T-helper 1 cell treated with Interleukin-12 subunit alpha and Interleukin-12 subunit beta and Interleukin-4 antibody, amounts not matched to agents 30 μg/mL and 1 μg/mL, for 36 hours (primary cell): ENCODE data around the gene TGDS.

Experiments
- H3K27ac Mint-ChIP-seq: one replicate; pipeline ENCODE4 v1.8.0; 2021; ENCODE audit warnings: mild to moderate bottlenecking, mixed read lengths
- H3K27me3 Mint-ChIP-seq: one replicate; pipeline ENCODE4 v1.8.0; 2021; ENCODE audit warnings: low read depth, mixed read lengths
- H3K36me3 Mint-ChIP-seq: one replicate; pipeline ENCODE4 v1.8.0; 2021; ENCODE audit warnings: low read depth, mixed read lengths
- H3K4me1 Mint-ChIP-seq: one replicate; pipeline ENCODE4 v1.8.0; 2021; ENCODE audit warnings: low read depth, mixed read lengths
- H3K4me3 Mint-ChIP-seq: one replicate; pipeline ENCODE4 v1.8.0; 2021; ENCODE audit warnings: mild to moderate bottlenecking, moderate library complexity, mixed read lengths
- H3K9me3 Mint-ChIP-seq: one replicate; pipeline ENCODE4 v1.8.0; 2021; ENCODE audit warnings: mixed read lengths

The TGDS gene

GRCh38 chr13:94585543-94586101 is 10.3 kb downstream of the TGDS start:
- Mint-ChIP-seq H3K4me3 (no peak overlapping the region), H3K36me3 (peaks cover 45% of the 10 kb centered on the region), H3K27ac (no peak overlapping the region), H3K9me3 (no peaks in the 10 kb centered on the region), H3K4me1 (peaks cover 14% of the 10 kb centered on the region), H3K27me3 (no peaks in the 10 kb centered on the region)

GRCh38 chr13:94583926-94584325 is 12.0 kb downstream of the TGDS start:
- peaks cover 7% of the 10 kb centered on the region for H3K4me1 Mint-ChIP-seq
- no peaks in the 10 kb centered on the region for H3K27me3 Mint-ChIP-seq
- no peak overlapping the region for H3K4me3 Mint-ChIP-seq
- no peaks in the 10 kb centered on the region for H3K9me3 Mint-ChIP-seq
- peaks cover 46% of the 10 kb centered on the region for H3K36me3 Mint-ChIP-seq
- no peak overlapping the region for H3K27ac Mint-ChIP-seq

DNA sequence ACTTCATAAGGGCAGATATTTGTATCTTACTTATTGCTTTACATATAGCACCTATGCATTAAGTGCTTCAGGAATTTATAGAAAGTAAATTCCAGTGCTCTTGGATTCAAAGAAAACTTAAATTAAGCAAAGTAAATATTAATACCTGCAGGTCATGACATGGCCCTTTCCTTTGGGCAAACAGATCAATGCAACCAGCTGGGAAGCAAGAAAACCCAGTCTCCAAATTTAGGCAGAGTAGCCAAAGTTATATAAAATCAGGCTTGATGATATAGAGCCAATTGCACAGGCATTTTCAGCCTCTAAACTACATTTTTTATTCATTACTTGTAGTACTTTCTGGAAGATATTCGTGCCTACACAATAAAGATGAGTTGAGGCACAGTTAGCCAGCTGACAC is 16.9 kb downstream of the TGDS start:
- H3K36me3 Mint-ChIP-seq = peaks cover 45% of the 10 kb centered on the region
- peaks cover under 1% of the 10 kb centered on the region for H3K4me1 Mint-ChIP-seq
- H3K4me3 Mint-ChIP-seq = no peak overlapping the region
- no peak overlapping the region for H3K27ac Mint-ChIP-seq
- no peaks in the 10 kb centered on the region for H3K27me3 Mint-ChIP-seq
- no peaks in the 10 kb centered on the region for H3K9me3 Mint-ChIP-seq

- Mint-ChIP-seq H3K4me1 (no peaks in the 10 kb centered on the region), H3K4me3 (no peak overlapping the region), H3K36me3 (peaks cover 49% of the 10 kb centered on the region), H3K27me3 (no peaks in the 10 kb centered on the region), H3K27ac (no peak overlapping the region), H3K9me3 (no peaks in the 10 kb centered on the region)
Observed at GRCh38 chr13:94569615-94570014, 26.3 kb downstream of the TGDS start.

DNA sequence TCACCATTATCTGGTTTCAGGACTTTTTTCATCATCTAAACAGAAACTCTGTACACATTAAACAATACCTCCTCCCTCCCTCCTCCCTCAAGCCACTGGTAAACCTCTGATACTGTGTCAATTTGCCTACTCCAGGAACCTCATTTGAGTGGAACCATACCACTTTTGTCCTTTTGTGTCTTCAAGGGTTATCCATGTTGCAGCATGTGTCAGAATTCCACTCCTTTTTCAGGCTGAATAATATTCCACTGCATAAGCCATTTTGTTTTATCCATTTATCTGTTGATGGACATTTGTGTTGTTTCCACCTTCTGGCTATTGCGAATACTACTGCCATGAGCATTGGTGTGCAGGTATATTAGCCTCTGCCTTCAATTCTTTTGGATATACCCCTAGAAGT is 27.5 kb downstream of the TGDS start:
- peaks cover 41% of the 10 kb centered on the region for H3K36me3 Mint-ChIP-seq

GRCh38 chr13:94567581-94567980 is 28.4 kb downstream of the TGDS start:
- H3K9me3 Mint-ChIP-seq = no peaks in the 10 kb centered on the region
- no peaks in the 10 kb centered on the region for H3K27me3 Mint-ChIP-seq
- no peak overlapping the region for H3K4me3 Mint-ChIP-seq
- no peaks in the 10 kb centered on the region for H3K4me1 Mint-ChIP-seq
- peaks cover 34% of the 10 kb centered on the region for H3K36me3 Mint-ChIP-seq
- H3K27ac Mint-ChIP-seq = no peak overlapping the region

More for the DNA sequence above, 27.5 kb downstream of the TGDS start:
- no peak overlapping the region for H3K4me3 Mint-ChIP-seq
- no peaks in the 10 kb centered on the region for H3K9me3 Mint-ChIP-seq
- H3K4me1 Mint-ChIP-seq = no peaks in the 10 kb centered on the region
- H3K27ac Mint-ChIP-seq = no peak overlapping the region
- H3K27me3 Mint-ChIP-seq = no peaks in the 10 kb centered on the region

DNA sequence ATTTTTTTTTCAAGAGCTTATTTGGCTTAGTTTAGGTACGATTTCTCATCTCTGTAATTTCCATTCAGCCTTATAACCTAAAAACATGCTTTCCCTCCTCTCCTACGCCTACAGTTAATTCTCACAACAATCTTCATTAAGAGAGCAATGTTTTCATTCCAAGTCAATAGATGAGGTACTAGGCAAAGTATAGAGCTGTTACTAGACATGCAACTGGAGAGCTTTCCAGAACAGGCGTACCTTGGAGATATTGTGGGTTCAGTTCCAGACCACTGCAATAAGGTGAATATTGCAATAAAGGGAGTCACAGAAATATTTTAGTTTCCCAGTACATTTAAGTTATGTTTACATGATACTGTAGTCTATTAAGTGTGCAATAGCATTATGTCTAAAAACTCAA is 34.8 kb downstream of the TGDS start:
- H3K27ac Mint-ChIP-seq = no peak overlapping the region
- no peaks in the 10 kb centered on the region for H3K27me3 Mint-ChIP-seq
- peaks cover 9% of the 10 kb centered on the region for H3K9me3 Mint-ChIP-seq
- no peak overlapping the region for H3K4me3 Mint-ChIP-seq
- H3K4me1 Mint-ChIP-seq = peaks cover 23% of the 10 kb centered on the region
- H3K36me3 Mint-ChIP-seq = peaks cover 18% of the 10 kb centered on the region

- Mint-ChIP-seq H3K27me3 (no peaks in the 10 kb centered on the region), H3K9me3 (peaks cover 9% of the 10 kb centered on the region), H3K4me1 (peaks cover 23% of the 10 kb centered on the region), H3K27ac (no peak overlapping the region), H3K4me3 (no peak overlapping the region), H3K36me3 (peaks cover 18% of the 10 kb centered on the region)
Observed at GRCh38 chr13:94560116-94560515, 35.8 kb downstream of the TGDS start.

DNA sequence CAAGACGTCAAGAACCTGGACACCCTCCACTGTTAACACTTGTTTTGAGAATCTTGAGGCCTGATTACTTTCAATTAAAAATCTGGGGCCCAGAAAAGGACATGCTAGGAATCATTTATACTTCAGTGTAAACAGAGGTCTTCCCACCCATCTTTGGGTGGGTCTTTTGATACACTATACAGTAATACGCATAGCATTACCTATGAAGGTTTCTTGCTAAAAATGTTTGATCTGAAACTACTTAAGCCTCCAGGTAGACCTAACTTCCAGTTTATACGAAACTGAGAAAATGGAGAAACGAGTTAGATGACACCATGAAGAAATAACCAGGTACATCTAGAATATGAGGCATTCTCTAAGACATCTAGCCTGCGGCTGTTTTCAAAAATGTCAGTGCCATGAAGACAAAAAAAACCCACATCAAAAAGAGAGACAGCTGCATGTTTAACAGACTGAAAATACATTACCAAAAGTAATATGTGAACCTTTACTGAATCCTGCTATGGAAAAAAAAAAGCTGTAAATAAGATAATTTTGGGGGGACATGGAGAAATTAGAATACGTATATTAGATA is 36.6 kb downstream of the TGDS start:
- no peaks in the 10 kb centered on the region for H3K27me3 Mint-ChIP-seq
- peak overlapping the region; percentile 36 for H3K4me3 Mint-ChIP-seq
- peaks cover 23% of the 10 kb centered on the region for H3K4me1 Mint-ChIP-seq
- H3K9me3 Mint-ChIP-seq = peaks cover 9% of the 10 kb centered on the region
- peaks cover 18% of the 10 kb centered on the region for H3K36me3 Mint-ChIP-seq
- peak overlapping the region; percentile 28 for H3K27ac Mint-ChIP-seq

DNA sequence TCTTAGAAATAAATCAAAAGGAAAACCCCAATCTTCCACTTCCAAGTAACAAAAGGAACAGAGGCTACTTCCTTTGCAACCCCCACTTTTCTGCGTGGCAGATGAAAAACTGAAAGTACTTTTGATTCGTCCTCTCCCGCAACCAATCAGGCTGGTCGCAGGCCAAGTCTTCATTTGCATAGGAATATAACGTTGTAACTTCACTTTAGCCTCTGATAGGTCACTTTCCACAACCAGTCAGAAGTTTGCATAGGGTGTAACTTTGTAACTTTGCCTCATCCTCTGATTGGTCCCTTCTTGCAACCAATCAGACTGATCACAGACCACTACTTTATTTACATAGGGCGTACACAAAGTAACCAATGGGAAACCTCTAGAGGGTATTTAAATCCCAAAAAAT is 37.2 kb downstream of the TGDS start:
- H3K9me3 Mint-ChIP-seq = peaks cover 9% of the 10 kb centered on the region
- peaks cover 23% of the 10 kb centered on the region for H3K4me1 Mint-ChIP-seq
- peak overlapping the region; percentile 83 for H3K27ac Mint-ChIP-seq
- H3K4me3 Mint-ChIP-seq = peak overlapping the region; percentile 59
- H3K27me3 Mint-ChIP-seq = no peaks in the 10 kb centered on the region
- H3K36me3 Mint-ChIP-seq = peaks cover 18% of the 10 kb centered on the region

GRCh38 chr13:94557684-94558235 is 38.2 kb downstream of the TGDS start:
- Mint-ChIP-seq H3K4me3 (no peak overlapping the region), H3K27me3 (peaks cover 4% of the 10 kb centered on the region), H3K36me3 (peaks cover 18% of the 10 kb centered on the region), H3K4me1 (peaks cover 23% of the 10 kb centered on the region), H3K9me3 (peaks cover 9% of the 10 kb centered on the region), H3K27ac (no peak overlapping the region)

DNA sequence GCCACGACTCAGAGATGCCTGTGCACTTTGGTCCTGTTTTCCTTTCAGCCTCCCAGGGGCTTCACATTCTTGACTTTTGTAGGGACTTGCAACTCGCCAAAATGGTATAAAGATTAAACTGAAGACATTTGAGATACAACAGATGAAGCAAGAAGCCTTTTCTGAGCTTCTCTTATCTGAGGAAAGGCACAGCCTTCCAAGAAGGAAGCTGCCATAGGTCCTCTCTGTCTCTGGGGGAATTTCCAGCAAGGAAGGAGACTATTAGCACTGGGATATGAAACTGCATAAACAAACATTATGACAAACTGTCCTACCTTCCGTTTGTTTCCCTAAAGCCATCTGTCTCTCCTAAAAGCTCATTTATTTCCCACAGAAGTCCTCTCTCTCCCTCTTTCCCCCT is 39.3 kb downstream of the TGDS start:
- Mint-ChIP-seq H3K27me3 (peaks cover 8% of the 10 kb centered on the region), H3K36me3 (peaks cover 15% of the 10 kb centered on the region), H3K4me1 (peaks cover 23% of the 10 kb centered on the region), H3K27ac (no peak overlapping the region), H3K9me3 (peaks cover 9% of the 10 kb centered on the region), H3K4me3 (no peak overlapping the region)

GRCh38 chr13:94556041-94556440 is 39.9 kb downstream of the TGDS start:
- Mint-ChIP-seq H3K4me3 (no peak overlapping the region), H3K36me3 (peaks cover 13% of the 10 kb centered on the region), H3K27me3 (peaks cover 13% of the 10 kb centered on the region), H3K9me3 (peaks cover 9% of the 10 kb centered on the region), H3K4me1 (peaks cover 24% of the 10 kb centered on the region), H3K27ac (no peak overlapping the region)

GRCh38 chr13:94553766-94554165 is 42.2 kb downstream of the TGDS start:
- H3K9me3 Mint-ChIP-seq = peaks cover 4% of the 10 kb centered on the region
- H3K36me3 Mint-ChIP-seq = peaks cover 9% of the 10 kb centered on the region
- H3K4me1 Mint-ChIP-seq = peaks cover 28% of the 10 kb centered on the region
- H3K27me3 Mint-ChIP-seq = peaks cover 24% of the 10 kb centered on the region
- no peak overlapping the region for H3K4me3 Mint-ChIP-seq
- H3K27ac Mint-ChIP-seq = no peak overlapping the region

DNA sequence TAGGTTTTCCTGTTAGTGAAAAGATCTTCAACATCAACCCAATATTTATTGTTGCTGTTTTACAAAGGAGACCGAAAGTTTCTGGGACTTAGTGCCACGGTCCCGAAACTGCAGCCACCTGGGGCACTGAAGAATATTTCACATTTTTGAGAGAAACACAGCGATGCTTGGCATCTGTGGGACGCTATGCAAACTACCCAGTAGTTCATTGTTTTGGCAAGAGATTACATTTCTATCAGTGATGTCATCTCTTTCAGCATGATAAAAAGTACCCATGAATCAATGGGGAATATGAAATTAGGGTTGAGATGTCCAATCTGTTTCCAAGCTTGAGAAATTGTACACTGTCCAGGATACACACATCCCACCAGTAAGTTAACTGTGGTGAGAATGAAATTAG is 43.9 kb downstream of the TGDS start:
- peaks cover 24% of the 10 kb centered on the region for H3K27me3 Mint-ChIP-seq

More for the DNA sequence above, 43.9 kb downstream of the TGDS start:
- H3K4me3 Mint-ChIP-seq = no peak overlapping the region
- peaks cover 5% of the 10 kb centered on the region for H3K36me3 Mint-ChIP-seq
- H3K9me3 Mint-ChIP-seq = no peaks in the 10 kb centered on the region
- H3K27ac Mint-ChIP-seq = no peak overlapping the region
- H3K4me1 Mint-ChIP-seq = peaks cover 30% of the 10 kb centered on the region
